ENCODE results near the gene ADAMTSL1. TPM values are rescaled to one million over a fixed set of nuclear protein-coding genes. Genes with fewer than 3 reads are reported as not detected.

The ADAMTSL1 gene
- total RNA-seq, 1 experiment from 2014 or later, result not detected

DNA sequence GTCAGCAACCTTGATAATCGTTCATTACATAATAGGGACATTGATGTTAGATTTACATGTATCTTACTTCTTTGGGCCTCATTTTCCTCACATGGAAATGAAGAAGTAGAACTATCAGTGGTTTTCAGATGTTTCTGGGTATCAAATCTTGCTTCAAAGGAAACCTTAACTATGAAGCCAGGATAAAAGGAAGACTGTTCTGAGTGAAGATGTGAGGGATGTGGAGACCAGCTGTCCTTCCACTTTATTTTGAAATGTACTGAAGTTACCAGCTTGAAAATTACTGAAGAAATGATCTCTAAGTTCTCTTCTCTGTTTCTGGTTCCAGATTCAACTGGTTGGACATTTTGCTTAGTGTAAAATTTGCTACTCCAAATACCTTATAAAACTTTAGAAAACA lies 186.0 kb downstream of the ADAMTSL1 start:
- no peak overlapping the region for H3K27ac ChIP-seq (ENCODE audit: low read length)
- in situ Hi-C loops (cut with HindIII; ENCODE audit: low pct_unique_long_range_greater_than_20kb, low sequenced_read_pairs) (no loop called here), intact Hi-C loops (cut with micrococcal nuclease; ENCODE audit: unreplicated experiment) (no loop called here)
- ChIA-PET CTCF (no interaction called here), POLR2A (no interaction called here)
- H3K4me1 ChIP-seq (ENCODE audit: control insufficient read depth, insufficient read depth, low read length), result no peaks in the 10 kb centered on the region
- no peak for DNase-seq (ENCODE audit: low read depth, low spot score)
- no peak for ATAC-seq
- no TSS peak for BruUV-seq (replicated peaks)
- H3K4me3 ChIP-seq (ENCODE audit: low read depth in 2 of 2, low read length in 2 of 2), result no peak overlapping the region
- no peaks in the 10 kb centered on the region for H3K36me3 ChIP-seq (ENCODE audit: control insufficient read depth, insufficient read depth, low read length)
- TF ChIP-seq SIN3A (IDR thresholded peaks at IDR 0.05; ENCODE audit: borderline replicate concordance, insufficient read depth, low read depth, low read length), result no peak
- TF ChIP-seq POLR2AphosphoS5 (IDR thresholded peaks at IDR 0.05; ENCODE audit: low read depth, low read length), result no peak
- no peaks in the 10 kb centered on the region for H3K9me3 ChIP-seq (ENCODE audit: control insufficient read depth, insufficient read depth, low read depth, low read length)
- H3K27me3 ChIP-seq (ENCODE audit: control insufficient read depth, insufficient read depth, low read length), result no peaks in the 10 kb centered on the region

DNA sequence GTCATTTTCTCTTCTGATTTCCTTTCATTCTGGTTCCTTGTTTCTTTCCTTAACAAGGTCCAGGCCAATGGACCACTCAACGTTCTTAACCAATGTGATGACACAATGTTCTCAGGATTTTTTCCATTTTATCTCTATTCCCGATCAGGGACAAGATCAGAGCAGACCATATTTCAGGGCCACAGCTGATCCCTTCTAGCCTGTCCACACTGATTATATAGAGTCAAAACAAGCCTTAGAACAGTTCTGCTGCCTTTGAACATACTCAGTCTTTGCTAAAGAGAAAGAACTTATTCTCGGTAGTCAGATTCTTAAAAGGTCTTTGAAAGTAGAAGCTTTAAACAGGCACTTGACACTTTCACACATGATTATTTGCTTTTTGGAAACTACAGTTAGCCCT lies 188.4 kb downstream of the ADAMTSL1 start:
- POLR2A ChIA-PET, result no interaction called here
- Histone ChIP-seq H3K27ac (ENCODE audit: low read length) (no peak overlapping the region), H3K4me3 (ENCODE audit: low read depth in 2 of 2, low read length in 2 of 2) (no peak overlapping the region), H3K9me3 (ENCODE audit: control insufficient read depth, insufficient read depth, low read depth, low read length) (no peaks in the 10 kb centered on the region), H3K27me3 (ENCODE audit: control insufficient read depth, insufficient read depth, low read length) (no peaks in the 10 kb centered on the region), H3K4me1 (ENCODE audit: control insufficient read depth, insufficient read depth, low read length) (no peaks in the 10 kb centered on the region), H3K36me3 (ENCODE audit: control insufficient read depth, insufficient read depth, low read length) (no peaks in the 10 kb centered on the region)
- intact Hi-C loops (cut with micrococcal nuclease; ENCODE audit: unreplicated experiment) (no loop called here), in situ Hi-C loops (cut with HindIII; ENCODE audit: low pct_unique_long_range_greater_than_20kb, low sequenced_read_pairs) (no loop called here)
- no peak for DNase-seq (ENCODE audit: low read depth, low spot score)
- CTCF ChIA-PET, result no interaction called here
- no TSS peak for BruUV-seq (replicated peaks)
- no peak for TF ChIP-seq TCF7L2 (IDR thresholded peaks at IDR 0.05; ENCODE audit: low read depth, low read length)
- no peak for TF ChIP-seq POLR2AphosphoS5 (IDR thresholded peaks at IDR 0.05; ENCODE audit: low read depth, low read length)
- TF ChIP-seq, protein P1, sequence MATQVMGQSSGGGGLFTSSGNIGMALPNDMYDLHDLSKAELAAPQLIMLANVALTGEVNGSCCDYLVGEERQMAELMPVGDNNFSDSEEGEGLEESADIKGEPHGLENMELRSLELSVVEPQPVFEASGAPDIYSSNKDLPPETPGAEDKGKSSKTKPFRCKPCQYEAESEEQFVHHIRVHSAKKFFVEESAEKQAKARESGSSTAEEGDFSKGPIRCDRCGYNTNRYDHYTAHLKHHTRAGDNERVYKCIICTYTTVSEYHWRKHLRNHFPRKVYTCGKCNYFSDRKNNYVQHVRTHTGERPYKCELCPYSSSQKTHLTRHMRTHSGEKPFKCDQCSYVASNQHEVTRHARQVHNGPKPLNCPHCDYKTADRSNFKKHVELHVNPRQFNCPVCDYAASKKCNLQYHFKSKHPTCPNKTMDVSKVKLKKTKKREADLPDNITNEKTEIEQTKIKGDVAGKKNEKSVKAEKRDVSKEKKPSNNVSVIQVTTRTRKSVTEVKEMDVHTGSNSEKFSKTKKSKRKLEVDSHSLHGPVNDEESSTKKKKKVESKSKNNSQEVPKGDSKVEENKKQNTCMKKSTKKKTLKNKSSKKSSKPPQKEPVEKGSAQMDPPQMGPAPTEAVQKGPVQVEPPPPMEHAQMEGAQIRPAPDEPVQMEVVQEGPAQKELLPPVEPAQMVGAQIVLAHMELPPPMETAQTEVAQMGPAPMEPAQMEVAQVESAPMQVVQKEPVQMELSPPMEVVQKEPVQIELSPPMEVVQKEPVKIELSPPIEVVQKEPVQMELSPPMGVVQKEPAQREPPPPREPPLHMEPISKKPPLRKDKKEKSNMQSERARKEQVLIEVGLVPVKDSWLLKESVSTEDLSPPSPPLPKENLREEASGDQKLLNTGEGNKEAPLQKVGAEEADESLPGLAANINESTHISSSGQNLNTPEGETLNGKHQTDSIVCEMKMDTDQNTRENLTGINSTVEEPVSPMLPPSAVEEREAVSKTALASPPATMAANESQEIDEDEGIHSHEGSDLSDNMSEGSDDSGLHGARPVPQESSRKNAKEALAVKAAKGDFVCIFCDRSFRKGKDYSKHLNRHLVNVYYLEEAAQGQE (IDR thresholded peaks at IDR 0.05; ENCODE audit: insufficient read depth in 1 of 2, low read depth in 2 of 2, low read length in 1 of 2), result no peak
- TF ChIP-seq CTCF (IDR thresholded peaks at IDR 0.05), result no peak
- TF ChIP-seq SIN3A (IDR thresholded peaks at IDR 0.05; ENCODE audit: borderline replicate concordance, insufficient read depth, low read depth, low read length), result no peak
- ATAC-seq, result no peak

- no peak overlapping the region for H3K4me3 ChIP-seq (ENCODE audit: low read depth in 2 of 2, low read length in 2 of 2)
- no peak for TF ChIP-seq TCF7L2 (IDR thresholded peaks at IDR 0.05; ENCODE audit: low read depth, low read length)
- TF ChIP-seq POLR2AphosphoS5 (IDR thresholded peaks at IDR 0.05; ENCODE audit: low read depth, low read length), result no peak
- no peak for TF ChIP-seq SIN3A (IDR thresholded peaks at IDR 0.05; ENCODE audit: borderline replicate concordance, insufficient read depth, low read depth, low read length)
- TF ChIP-seq, protein P1 (IDR thresholded peaks at IDR 0.05; ENCODE audit: insufficient read depth in 1 of 2, low read depth in 2 of 2, low read length in 1 of 2), result no peak
- no peak for TF ChIP-seq CTCF (IDR thresholded peaks at IDR 0.05)
- no peaks in the 10 kb centered on the region for H3K36me3 ChIP-seq (ENCODE audit: control insufficient read depth, insufficient read depth, low read length)
- no peaks in the 10 kb centered on the region for H3K4me1 ChIP-seq (ENCODE audit: control insufficient read depth, insufficient read depth, low read length)
- no TSS peak for BruUV-seq (replicated peaks)
- in situ Hi-C loops (cut with HindIII; ENCODE audit: low pct_unique_long_range_greater_than_20kb, low sequenced_read_pairs), result no loop called here
- H3K9me3 ChIP-seq (ENCODE audit: control insufficient read depth, insufficient read depth, low read depth, low read length), result no peaks in the 10 kb centered on the region
- ATAC-seq, result no peak
- intact Hi-C loops (cut with micrococcal nuclease; ENCODE audit: unreplicated experiment), result no loop called here
- no peak for DNase-seq (ENCODE audit: low read depth, low spot score)
- no peak overlapping the region for H3K27ac ChIP-seq (ENCODE audit: low read length)
- H3K27me3 ChIP-seq (ENCODE audit: control insufficient read depth, insufficient read depth, low read length), result no peaks in the 10 kb centered on the region
- POLR2A ChIA-PET, result no interaction called here
- CTCF ChIA-PET, result no interaction called here
Measured at GRCh38 chr9:18665947-18666346, 192.0 kb downstream of the ADAMTSL1 start.

Data from Panc1 (cell line).